GM19438 (cell line): ENCODE measurements around the gene ZNF316.
A peak's percentile ranks its signal among the peaks of the same experiment; 100 is the strongest.

ENCODE experiments used
- ATAC-seq: cut with Tn5 transposase; IDR thresholded peaks from one replicate; pipeline ENCODE4 v1.9.1; 2021; ENCODE audit warnings: low read depth; ENCODE audit not compliant: unreplicated experiment

Gene ZNF316

GRCh38 chr7:6636741-6637543, at the start of gene ZNF316:
Gene ZNF316 (plus strand): TSS chr7:6637318. CDS start chr7:6642410, 5,092 bp downstream.
- peak; percentile 61 for ATAC-seq

GRCh38 chr7:6588566-6588965, 48.6 kb upstream of the ZNF316 start:
- ATAC-seq, result no peak

DNA sequence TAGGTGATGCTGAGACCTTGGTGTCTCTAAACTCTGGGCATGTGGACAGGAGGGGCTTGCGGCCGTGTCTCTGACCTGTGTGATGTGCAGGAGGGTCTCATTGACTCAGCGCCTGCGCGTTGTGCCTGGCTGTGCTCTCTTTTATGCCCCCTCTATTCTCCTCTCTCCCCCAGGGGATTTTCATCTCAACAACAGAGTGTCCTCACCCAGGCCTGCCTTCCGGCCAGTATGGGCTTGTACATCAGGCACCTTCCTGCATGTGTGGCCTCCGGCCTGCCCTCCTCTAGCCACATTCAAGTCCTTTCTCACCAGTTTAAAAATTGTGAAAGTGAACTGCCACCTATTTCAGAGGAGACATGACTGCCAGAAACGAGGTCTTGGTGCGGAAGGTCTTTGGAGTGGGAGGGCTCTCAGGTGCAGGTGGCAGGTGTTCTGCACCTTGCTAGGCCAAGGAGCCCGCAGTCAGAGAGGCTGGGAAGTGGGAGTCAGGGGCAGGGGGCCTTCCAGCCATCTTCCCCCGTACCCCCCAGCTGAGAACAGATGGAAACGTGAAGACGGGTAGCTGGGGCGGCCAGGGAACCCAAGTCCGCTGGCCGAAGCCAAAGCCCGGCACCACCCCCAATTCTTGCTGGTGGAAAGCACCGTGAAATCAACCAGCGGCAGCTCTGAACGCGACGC, 47.8 kb upstream of the ZNF316 start:
- ATAC-seq, result no peak

DNA sequence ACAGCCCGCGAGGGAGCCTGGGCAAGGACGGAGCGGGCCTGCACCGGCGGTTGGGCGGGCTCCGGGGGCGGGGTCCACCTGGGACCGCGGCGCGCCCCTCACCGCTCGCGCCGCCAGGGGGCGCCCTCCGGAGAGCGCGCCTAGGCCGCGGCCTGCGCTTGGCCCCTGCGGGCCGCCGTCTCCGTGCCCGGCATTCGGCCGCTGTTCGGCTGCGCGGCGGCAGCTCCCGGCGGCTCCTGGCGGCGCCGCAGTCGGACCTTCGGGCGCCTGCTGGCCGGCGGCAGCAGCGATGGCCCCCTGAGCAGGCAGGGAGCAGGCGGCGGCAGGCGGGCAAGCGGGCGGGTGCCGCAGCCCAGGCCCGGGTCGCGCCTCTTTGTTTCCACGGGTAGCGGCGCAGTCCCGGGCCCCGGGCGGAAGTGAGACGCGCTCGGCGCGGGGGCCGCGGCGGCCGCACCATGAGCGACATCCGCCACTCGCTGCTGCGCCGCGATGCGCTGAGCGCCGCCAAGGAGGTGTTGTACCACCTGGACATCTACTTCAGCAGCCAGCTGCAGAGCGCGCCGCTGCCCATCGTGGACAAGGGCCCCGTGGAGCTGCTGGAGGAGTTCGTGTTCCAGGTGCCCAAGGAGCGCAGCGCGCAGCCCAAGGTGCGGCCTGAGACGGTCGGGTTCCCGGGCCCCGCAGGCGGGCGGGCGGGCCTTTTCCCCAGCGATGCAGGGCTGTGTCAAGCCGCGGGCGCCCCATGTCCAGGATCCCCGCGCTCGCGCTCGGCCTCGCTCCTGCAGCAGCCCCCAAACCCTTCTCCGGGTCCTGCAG, 47.1 kb upstream of the ZNF316 start, which contains the start of gene INTS15:
TSS of gene INTS15 (plus strand) at position 193 of the 816 bp plus-strand sequence. CDS start at position 456, 263 bp downstream.
- ATAC-seq, result peak; percentile 85

DNA sequence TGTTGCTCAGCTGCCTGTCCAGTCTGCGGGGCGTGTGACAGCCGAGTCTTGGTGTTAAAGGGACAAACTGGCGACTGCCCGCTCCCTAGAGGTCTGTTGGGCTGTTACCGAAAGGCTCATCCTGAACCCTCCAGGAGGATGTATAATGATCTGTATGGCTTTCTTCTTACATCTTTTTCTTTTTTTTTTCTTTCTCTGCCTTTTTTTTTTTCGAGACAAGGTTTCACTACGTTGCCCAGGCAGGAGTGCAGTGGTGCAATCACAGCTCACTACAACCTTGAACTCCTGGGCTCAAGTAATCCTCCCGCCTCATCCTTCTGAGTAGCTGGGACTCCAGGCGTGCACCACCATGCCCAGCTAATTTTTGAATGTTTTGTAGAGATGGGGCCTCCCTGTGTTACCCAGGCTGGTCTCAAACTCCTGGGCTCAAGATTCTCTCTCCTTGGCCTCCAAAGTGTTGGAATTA, 46.4 kb upstream of the ZNF316 start:
- peak; percentile 40 for ATAC-seq

DNA sequence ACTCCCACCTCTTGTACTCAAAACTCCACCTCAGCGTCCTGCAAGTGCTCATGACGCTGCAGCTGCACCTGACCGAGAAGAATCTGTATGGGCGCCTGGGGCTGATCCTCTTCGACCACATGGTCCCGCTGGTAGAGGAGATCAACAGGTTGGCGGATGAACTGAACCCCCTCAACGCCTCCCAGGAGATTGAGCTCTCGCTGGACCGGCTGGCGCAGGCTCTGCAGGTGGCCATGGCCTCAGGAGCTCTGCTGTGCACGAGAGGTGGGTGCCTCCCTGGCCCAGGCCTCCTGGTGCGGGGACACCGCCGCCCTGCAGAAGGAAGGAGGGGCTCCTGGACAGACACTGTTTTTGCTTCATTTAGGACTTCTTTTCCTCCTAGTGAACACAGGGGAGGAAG, 37.0 kb upstream of the ZNF316 start:
- no peak for ATAC-seq

GRCh38 chr7:6604458-6604857, 32.7 kb upstream of the ZNF316 start:
- no peak for ATAC-seq

- no peak for ATAC-seq
These were observed 30.1 kb upstream of the ZNF316 start for GRCh38 chr7:6606866-6607583.

- ATAC-seq, result no peak
These were observed 29.5 kb upstream of the ZNF316 start for GRCh38 chr7:6607651-6608051.

DNA sequence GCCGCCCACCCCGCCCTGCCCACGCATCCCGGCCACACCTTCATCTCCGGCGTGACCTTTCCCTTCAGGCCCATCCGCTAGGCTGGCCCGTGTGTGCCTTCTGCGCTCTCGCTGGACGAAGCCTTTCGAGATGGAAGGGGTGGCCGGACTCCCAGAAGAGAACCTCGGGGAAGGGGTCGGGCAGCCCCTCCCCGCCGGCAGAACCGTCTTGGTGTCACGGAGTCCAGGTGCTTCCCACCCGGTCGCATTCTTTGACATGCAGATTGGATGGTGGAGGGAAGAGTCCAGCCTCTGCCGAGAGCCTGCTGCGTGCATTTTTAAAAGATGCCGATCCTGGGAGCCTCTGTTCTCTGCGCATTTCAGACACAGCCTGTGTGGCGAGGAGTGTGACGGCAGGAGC, 29.0 kb upstream of the ZNF316 start:
- ATAC-seq, result no peak

DNA sequence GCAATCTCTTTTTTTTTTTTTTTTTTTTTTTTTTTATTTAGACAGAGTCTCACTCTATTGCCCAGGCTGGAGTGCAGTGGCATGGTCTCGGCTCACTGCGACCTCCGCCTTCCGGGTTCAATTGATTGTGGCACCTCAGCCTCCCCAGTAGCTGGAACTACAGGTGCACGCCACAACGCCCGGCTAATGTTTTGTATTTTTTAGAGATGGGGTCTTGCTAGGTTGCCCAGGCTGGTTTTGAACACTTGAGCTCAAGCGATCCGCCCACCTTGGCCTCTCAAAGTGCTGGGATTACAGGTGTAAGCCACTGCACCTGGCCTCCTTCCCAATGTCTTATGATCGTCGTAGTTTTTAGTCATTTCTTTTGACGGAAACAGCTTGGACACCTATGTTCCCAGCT, 28.3 kb upstream of the ZNF316 start:
- ATAC-seq, result no peak

- no peak for ATAC-seq
These were observed 24.3 kb upstream of the ZNF316 start for GRCh38 chr7:6612819-6613218.

- ATAC-seq, result no peak
These were observed 23.4 kb upstream of the ZNF316 start for GRCh38 chr7:6613706-6614105.

DNA sequence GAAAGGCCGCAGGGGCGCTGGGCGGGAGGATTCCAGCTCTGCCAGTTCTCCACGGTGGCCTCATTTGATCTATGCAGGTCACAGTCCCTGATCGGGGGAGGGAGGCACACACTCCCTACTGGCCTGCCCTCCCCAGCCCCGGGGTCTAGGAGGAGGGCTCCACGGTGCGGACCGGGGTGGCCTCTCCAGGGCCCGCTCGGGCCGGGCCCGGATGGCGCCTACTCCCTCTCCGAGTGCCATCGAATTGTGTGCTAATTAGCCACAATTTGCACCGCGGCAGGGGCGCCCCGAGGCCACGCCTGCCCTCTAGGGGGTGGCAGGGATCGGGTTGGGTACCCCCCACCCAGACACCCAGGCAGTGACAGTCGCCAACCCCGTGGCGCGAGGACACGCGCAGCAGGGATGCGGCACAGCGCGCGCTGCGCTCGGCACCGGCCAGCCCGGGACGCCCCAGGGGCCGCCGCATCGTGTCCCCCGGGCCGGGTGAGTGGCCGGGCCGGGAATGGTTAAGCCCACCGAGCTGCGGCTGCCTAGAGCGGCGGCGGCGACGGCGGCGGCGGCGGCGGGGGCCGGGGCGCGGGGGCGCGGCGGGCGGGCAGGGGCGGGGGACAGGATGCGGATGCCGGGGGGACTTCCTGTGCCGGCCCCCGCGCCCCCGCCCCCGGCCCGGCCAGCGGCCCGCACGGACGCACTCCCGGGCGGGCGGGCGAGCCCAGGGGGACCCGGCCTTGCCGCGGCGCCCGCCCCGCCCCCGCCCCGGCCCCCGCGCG, 22.0 kb upstream of the ZNF316 start, which contains the start of gene ZNF853:
TSS of gene ZNF853 (plus strand) at position 658 of the 770 bp plus-strand sequence. CDS start 565 bp downstream, outside the sequence.
- no peak for ATAC-seq

- no peak for ATAC-seq
These were observed 21.2 kb upstream of the ZNF316 start for GRCh38 chr7:6615723-6616555.

GRCh38 chr7:6616854-6617643, 20.1 kb upstream of the ZNF316 start:
- no peak for ATAC-seq

DNA sequence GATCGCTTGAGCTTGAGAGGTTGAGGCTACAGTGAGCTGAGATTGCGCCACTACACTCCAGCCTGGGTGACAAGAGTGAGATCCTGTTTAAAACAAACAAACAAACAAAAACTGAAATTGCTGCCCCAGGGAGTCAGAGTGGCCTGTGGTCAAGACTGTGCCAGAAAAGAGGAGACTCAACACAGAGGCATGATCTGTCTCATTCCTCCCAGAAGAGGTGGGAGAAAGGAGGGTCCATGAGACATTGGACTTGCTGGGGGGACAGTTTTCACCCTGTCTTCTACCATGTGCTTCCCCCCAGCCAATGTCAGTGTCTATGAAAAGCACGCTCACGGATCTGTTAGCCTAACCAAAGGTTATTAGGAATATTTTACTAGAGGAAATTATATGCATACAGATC, 18.5 kb upstream of the ZNF316 start:
- ATAC-seq, result no peak

DNA sequence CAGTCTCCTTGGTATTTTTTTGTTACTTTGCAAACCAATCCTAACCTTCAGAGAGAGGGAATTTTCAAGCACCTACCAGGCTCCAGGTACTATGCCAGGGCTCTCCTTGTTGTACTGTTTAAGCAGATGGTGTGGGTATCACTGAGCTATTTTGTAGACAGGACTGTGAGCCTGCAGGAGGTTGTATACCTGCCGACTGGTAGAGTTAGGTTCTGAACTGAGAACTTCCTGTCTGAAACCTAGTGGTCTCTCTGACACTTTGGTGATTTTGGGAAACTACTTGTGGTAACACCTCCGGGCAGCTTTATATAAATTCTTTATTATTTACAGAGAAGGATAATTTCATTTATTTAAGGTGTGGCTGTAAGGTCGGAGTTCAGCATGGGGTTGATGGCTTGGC, 17.2 kb upstream of the ZNF316 start:
- ATAC-seq, result no peak
